Cerebellar nuclear complex (tissue), 1 donor: Measurements from ENCODE around the gene WNT10A.
"Not testable (repeated sequence)": the region's sequence is repeated elsewhere in the genome, so short reads cannot be mapped to it uniquely, and the experiment has no call there.

Experiments used
- DNase-seq, 2 experiments: peaks; one replicate each; lab custom pipeline; 2025; lab: John Stamatoyannopoulos, UW

The WNT10A gene

GRCh38 chr2:218931751-218932150 lies 51.1 kb downstream of the WNT10A start:
- DNase-seq, result not testable (repeated sequence)
